GM12864 (cell line): ENCODE data around the gene FIGN.

Experiments
- DNase-seq: peaks from one replicate; pipeline ENCODE4 v3.0.0-alpha.2; 2011; ENCODE audit warnings: low read depth
- H3K4me3 ChIP-seq: 2 replicates; pipeline ENCODE4 v1.5.1; 2011; ENCODE audit warnings: mild to moderate bottlenecking, low read depth, low read length, control low read depth
- TF ChIP-seq, protein P1 (sequence below): IDR thresholded peaks from 2 replicates; pipeline ENCODE4 v1.5.1; 2011; ENCODE audit warnings: low read depth, mild to moderate bottlenecking, moderate library complexity, low read length, control low read depth, inconsistent platforms; ENCODE audit errors: missing control alignments

Gene FIGN

DNA sequence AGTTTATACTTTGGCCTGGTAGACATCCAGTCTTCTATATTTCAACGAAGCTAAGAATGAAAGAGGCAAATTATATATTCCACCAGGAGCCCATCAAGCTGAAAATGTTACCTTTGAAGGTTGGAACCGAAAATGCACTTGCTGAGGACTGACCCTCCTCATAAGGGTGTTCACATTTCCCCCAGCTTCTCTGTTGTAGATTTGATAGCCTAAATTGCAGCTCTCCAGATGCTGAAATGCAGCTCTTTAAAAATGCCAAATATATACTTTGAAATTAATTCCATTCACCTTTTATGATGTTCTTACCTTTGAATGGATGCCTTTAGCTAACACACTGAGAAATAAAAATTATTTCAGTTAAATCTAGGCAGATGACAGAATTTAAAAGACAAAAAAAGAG is 1.8 kb upstream of the FIGN start:
- TF ChIP-seq, protein P1, sequence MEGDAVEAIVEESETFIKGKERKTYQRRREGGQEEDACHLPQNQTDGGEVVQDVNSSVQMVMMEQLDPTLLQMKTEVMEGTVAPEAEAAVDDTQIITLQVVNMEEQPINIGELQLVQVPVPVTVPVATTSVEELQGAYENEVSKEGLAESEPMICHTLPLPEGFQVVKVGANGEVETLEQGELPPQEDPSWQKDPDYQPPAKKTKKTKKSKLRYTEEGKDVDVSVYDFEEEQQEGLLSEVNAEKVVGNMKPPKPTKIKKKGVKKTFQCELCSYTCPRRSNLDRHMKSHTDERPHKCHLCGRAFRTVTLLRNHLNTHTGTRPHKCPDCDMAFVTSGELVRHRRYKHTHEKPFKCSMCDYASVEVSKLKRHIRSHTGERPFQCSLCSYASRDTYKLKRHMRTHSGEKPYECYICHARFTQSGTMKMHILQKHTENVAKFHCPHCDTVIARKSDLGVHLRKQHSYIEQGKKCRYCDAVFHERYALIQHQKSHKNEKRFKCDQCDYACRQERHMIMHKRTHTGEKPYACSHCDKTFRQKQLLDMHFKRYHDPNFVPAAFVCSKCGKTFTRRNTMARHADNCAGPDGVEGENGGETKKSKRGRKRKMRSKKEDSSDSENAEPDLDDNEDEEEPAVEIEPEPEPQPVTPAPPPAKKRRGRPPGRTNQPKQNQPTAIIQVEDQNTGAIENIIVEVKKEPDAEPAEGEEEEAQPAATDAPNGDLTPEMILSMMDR = no peak
- no peak for DNase-seq
- H3K4me3 ChIP-seq = no peak overlapping the region

DNA sequence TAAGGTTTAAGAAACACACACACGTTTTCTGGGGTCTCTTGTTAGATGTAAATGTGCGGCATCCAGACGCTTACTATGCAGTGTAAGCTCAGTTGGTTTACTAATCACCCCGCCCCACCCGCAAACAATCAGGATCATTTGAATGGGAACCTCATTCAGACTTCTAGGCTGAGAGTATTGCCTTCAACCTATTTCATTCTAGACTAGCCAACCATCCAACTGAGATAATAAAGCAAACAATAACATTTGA is 1.3 kb upstream of the FIGN start:
- DNase-seq = no peak

DNA sequence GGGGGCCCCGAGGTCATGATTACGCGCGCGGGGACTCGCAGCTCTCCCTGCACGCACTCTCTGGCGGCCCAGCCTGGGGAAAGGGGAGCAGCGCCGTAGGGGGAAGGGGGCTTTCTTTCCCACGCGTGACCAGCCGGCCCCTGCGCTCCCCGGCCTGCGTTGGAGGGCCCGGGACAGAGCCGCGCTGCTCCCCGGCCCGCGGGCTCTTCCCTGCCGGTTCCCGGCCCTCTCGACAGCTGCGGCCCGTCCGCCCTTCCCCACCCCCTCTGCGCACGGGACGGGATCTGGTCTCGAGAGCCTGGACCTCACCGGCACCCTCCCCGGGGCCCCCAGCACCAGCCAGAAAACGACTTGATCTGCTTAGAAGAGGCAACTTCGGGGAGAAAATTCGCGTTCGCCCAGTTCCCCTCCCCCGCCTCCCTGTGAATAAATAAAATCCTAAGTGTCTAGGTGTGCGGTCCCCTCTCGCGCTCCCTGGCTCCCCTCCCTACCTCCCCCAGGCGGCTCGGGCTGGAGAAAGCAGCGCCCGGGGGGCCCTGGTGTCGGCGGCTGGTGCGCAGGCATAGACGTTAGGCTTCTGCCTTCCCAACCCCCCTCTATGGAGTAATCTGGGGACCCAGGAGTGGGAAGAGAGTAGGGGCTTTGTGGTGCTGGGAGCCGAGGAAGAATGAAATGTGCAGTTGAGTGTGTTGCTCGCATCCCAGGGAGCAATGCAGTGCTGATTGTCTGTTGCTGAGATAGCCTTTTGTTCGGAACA is 803 bp upstream of the FIGN start:
- no peak overlapping the region for H3K4me3 ChIP-seq
- no peak for DNase-seq
- TF ChIP-seq, protein P1 = no peak

More for the DNA sequence above, 1.3 kb upstream of the FIGN start:
- TF ChIP-seq, protein P1 = no peak
- H3K4me3 ChIP-seq = no peak overlapping the region

DNA sequence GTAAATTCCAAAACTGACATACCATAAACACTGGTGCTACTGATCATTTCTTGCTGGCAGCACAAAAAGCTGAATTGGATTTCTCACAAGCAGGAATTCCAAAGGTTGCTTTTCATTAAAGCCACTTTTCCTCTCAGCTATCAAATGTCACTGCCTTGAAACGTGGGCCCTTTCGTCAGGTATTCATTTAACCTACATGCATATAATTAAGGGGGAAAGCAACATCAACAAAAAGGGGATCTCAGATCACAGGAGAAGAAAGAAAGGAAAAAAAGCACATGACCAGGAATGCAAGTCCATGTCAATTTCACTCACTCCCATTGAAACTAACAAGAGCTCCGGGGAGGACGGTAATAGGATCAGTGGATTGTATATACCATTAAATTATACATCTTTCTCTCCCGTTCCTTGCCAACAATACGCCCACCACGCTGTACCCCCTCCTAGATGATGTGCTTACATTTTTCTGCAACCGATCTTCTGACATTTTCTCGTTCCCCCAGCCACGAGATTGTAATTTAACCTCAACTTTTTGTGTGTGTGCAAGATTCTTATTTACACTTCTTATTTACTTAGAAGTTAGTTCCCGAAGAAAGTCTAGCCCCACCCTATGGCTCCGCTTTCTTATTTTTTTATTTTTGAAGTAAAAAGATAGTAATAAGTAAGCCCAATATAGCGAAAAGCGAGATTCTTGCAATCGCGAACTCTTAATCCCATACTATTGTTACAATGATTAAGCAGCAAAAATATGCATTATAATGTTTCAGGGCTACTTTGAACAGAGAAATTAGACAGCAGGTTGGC is 725 bp downstream of the FIGN start:
- TF ChIP-seq, protein P1 = no peak
- H3K4me3 ChIP-seq = no peak overlapping the region
- DNase-seq = no peak

DNA sequence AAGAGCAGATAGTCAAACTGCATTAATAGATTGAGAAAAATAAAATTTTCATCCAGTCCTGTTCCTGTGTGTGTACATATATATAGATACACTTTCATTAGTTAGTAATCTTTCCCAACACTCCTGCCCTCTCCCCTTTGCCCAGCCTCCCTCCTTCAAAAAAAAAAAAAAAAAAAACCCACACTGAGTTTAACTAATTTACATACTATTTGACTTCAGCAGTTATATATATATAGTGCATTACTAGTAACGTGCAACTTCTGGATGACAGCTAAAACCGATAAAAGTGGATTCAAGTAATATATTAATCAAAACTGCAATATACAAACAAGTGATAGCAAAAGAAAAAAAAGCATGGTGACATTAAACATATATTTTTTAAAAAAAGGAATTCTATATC is 1.4 kb downstream of the FIGN start:
- TF ChIP-seq, protein P1 = no peak
- H3K4me3 ChIP-seq = no peak overlapping the region
- no peak for DNase-seq

DNA sequence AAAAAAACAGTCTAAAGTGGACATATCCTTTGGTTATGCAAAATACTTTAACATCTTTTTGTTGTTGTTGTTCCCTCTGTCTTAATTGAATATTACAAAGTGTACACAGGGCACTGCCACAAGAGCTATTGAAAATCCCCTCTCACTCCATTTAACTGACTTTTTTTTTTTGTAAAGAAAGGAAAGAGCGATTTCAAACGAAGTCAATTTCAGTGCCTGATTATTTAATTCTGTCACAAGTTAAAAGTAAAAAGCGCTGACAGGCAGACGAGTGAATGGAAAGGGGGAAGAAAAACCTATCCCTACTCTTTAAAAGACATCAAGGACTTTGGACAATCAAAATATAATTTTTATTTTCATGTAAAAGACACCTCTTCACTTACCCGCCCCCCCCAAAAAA is 1.9 kb downstream of the FIGN start:
- DNase-seq = no peak
- H3K4me3 ChIP-seq = no peak overlapping the region
- TF ChIP-seq, protein P1 = no peak
